Rectal smooth muscle tissue (tissue), 1 donor: ENCODE measurements around the gene SMPD2.
A peak's percentile ranks its signal among the peaks of the same experiment; 100 is the strongest.

ENCODE experiments used
- H3K27ac ChIP-seq: one replicate; pipeline ENCODE4 v1.7.0; 2013; ENCODE audit warnings: low read depth, low read length, inconsistent platforms
- H3K27me3 ChIP-seq: one replicate; pipeline ENCODE4 v1.7.0; 2013; ENCODE audit warnings: low read length; ENCODE audit not compliant: control insufficient read depth, insufficient read depth
- H3K36me3 ChIP-seq: one replicate; pipeline ENCODE4 v1.7.0; 2013; ENCODE audit warnings: low read length; ENCODE audit not compliant: control insufficient read depth, insufficient read depth
- H3K4me1 ChIP-seq: one replicate; pipeline ENCODE4 v1.7.0; 2013; ENCODE audit warnings: low read length; ENCODE audit not compliant: control insufficient read depth, insufficient read depth
- H3K4me3 ChIP-seq: one replicate; pipeline ENCODE4 v1.7.0; 2013; ENCODE audit warnings: low read length
- H3K9ac ChIP-seq: one replicate; pipeline ENCODE4 v1.7.0; 2013; ENCODE audit warnings: low read length

The SMPD2 gene

DNA sequence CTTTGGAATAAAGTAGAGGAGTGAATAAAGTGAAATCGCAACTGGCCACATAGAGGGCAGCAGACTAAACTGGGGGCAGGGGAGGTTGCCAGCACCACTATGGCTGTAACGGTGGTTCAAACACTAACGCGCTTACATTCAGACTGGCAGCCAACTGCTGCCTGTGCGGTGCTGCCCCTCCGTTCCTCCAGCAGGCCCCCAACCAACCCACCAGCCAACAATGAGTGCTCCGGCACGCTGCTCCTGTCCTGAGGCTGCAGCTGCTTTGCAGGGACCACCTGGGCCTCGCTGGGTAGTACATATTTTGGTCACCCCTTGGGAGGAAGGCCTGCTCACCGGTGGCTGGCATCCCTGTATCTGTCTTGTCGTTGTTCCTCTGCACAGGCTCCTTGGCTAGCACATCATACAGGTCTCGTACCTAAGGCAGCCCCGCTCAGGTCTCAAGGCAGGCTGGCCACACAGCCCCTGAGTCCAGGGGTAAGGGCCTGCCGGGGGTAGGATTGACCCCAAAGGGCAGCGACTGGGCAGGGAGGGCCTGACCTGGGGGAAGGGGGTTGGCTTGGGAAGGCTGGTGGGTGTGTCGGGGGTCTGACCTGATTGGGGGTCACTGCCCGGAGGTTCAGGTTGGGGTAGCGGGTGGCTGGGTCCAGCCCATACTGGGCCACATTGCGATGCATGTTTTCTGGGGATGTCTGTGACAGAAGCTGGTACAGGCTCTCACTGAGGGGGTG, 8.7 kb downstream of the SMPD2 start:
- Histone ChIP-seq H3K9ac (no peak overlapping the region), H3K4me3 (no peak overlapping the region), H3K36me3 (peaks cover 11% of the 10 kb centered on the region), H3K27ac (no peak overlapping the region), H3K4me1 (no peaks in the 10 kb centered on the region), H3K27me3 (no peaks in the 10 kb centered on the region)

GRCh38 chr6:109449795-109450673, 9.5 kb downstream of the SMPD2 start:
- no peak overlapping the region for H3K9ac ChIP-seq
- H3K27ac ChIP-seq: no peak overlapping the region
- H3K36me3 ChIP-seq: peaks cover 11% of the 10 kb centered on the region
- H3K27me3 ChIP-seq: no peaks in the 10 kb centered on the region
- H3K4me1 ChIP-seq: no peaks in the 10 kb centered on the region
- H3K4me3 ChIP-seq: no peak overlapping the region

DNA sequence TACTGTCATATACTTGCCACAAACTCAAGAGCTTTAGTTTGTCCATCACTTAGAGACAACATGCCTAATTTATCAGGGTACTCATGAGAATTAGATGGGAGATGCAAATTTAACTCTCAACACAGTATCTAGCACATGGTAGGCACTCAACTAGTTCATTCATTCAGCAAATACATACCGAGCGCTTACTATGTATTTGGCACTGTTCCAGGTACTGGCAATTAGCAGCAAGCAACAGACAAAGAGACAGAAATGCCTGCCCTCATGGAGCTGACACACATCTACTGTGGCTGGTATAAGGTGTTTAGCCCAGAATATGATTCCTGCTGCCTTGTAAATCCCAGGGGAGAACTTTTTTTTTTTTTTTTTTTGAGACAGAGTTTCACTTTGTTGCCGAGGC, 10.3 kb downstream of the SMPD2 start:
- peaks cover 11% of the 10 kb centered on the region for H3K36me3 ChIP-seq
- H3K9ac ChIP-seq: no peak overlapping the region
- H3K27ac ChIP-seq: no peak overlapping the region

GRCh38 chr6:109451376-109451775, 10.9 kb downstream of the SMPD2 start:
- Histone ChIP-seq H3K36me3 (peaks cover 11% of the 10 kb centered on the region), H3K27ac (no peak overlapping the region), H3K4me1 (peaks cover 3% of the 10 kb centered on the region), H3K27me3 (no peaks in the 10 kb centered on the region), H3K4me3 (no peak overlapping the region), H3K9ac (no peak overlapping the region)

More for the DNA sequence above, 10.3 kb downstream of the SMPD2 start:
- H3K27me3 ChIP-seq: no peaks in the 10 kb centered on the region
- H3K4me1 ChIP-seq: peaks cover 3% of the 10 kb centered on the region
- no peak overlapping the region for H3K4me3 ChIP-seq

- H3K36me3 ChIP-seq: peaks cover 8% of the 10 kb centered on the region
- H3K27ac ChIP-seq: no peak overlapping the region
- H3K9ac ChIP-seq: no peak overlapping the region
- H3K4me3 ChIP-seq: no peak overlapping the region
- H3K4me1 ChIP-seq: peaks cover 3% of the 10 kb centered on the region
- no peaks in the 10 kb centered on the region for H3K27me3 ChIP-seq
Measured at GRCh38 chr6:109452181-109452580, 11.7 kb downstream of the SMPD2 start.

- H3K27me3 ChIP-seq: no peaks in the 10 kb centered on the region
- peaks cover 3% of the 10 kb centered on the region for H3K4me1 ChIP-seq
- no peak overlapping the region for H3K9ac ChIP-seq
- H3K27ac ChIP-seq: no peak overlapping the region
- no peak overlapping the region for H3K4me3 ChIP-seq
- H3K36me3 ChIP-seq: peaks cover 8% of the 10 kb centered on the region
Measured at GRCh38 chr6:109453156-109453555, 12.6 kb downstream of the SMPD2 start.

GRCh38 chr6:109453594-109454495, 13.3 kb downstream of the SMPD2 start:
- Histone ChIP-seq H3K27me3 (no peaks in the 10 kb centered on the region), H3K4me3 (peak overlapping the region; percentile 52), H3K36me3 (peaks cover 8% of the 10 kb centered on the region), H3K4me1 (peaks cover 3% of the 10 kb centered on the region), H3K27ac (no peak overlapping the region), H3K9ac (no peak overlapping the region)

DNA sequence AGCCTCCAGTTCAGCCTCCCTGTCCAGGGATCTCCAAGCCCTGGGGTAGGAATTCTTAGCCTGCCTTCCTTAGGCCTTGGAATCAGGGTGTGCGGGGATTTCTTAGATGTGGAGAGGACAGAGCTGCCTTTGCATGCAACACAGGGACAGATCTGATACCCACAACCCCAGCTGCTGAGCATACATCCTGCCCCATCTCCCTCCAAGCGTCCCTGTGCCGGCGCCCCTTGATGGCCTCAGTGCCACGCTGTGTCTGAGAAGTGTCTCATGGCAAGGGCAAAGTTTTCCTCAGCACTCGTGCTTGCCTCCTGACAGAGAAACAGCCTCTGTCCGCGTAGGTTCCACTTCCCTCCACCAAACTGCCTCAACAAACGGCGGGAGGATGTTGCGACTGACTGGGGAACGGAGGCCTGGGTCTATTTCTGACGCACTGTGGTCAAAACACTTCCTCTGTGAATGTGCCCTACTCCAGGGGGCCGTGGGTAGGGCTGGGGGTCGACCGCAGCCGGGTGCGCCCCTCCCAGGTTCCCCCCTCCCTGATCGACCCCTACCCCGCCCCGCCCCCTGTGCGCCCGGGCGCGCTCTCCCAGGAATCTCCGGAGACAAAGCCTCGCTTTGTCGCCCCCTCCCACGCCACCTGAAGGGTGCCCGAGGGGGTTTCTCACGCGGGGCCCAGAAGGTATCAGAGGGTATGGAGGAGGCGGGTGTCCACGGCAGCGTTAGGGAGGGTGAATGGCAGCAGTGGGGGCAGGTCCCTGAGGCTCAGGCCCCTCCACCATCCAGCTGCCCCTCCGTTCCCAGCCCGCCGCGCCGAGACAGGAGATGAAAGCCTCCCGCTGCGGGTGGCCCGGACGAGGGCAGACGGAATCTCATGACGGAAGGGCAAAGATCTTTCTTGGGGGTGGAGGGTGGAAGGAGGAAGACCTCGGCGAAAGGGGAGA, 14.2 kb downstream of the SMPD2 start:
- Histone ChIP-seq H3K27me3 (no peaks in the 10 kb centered on the region), H3K9ac (peak overlapping the region; percentile 82), H3K4me3 (peak overlapping the region; percentile 97), H3K36me3 (peaks cover 8% of the 10 kb centered on the region), H3K27ac (peak overlapping the region; percentile 48), H3K4me1 (peaks cover 3% of the 10 kb centered on the region)

- Histone ChIP-seq H3K9ac (peak within 1 kb of the TSS; percentile 82), H3K27ac (peak within 1 kb of the TSS; percentile 48)
Measured at GRCh38 chr6:109455437-109456110, 15.1 kb downstream of the SMPD2 start, which contains the start of gene MICAL1. Gene MICAL1, minus strand, starts transcription at chr6:109455772. Its CDS starts 1,576 bp downstream, at chr6:109454196.

GRCh38 chr6:109456111-109456583, 15.6 kb downstream of the SMPD2 start:
- Histone ChIP-seq H3K4me3 (peak overlapping the region; percentile 97), H3K27ac (peak overlapping the region; percentile 20), H3K9ac (peak overlapping the region; percentile 46), H3K36me3 (peaks cover 8% of the 10 kb centered on the region), H3K4me1 (peaks cover 3% of the 10 kb centered on the region), H3K27me3 (no peaks in the 10 kb centered on the region)

More at GRCh38 chr6:109455437-109456110, 15.1 kb downstream of the SMPD2 start, which contains the start of gene MICAL1:
- H3K4me3 ChIP-seq: peak within 1 kb of the TSS; percentile 97
- peaks cover 8% of the 10 kb centered on the region for H3K36me3 ChIP-seq
- peaks cover 3% of the 10 kb centered on the region for H3K4me1 ChIP-seq
- no peaks in the 10 kb centered on the region for H3K27me3 ChIP-seq
